Measurements from ENCODE around the gene TRAPPC10.
"Not testable (repeated sequence)": the region's sequence is repeated elsewhere in the genome, so short reads cannot be mapped to it uniquely, and the experiment has no call there.

GRCh38 chr21:44107589-44107988 is 95.5 kb downstream of the TRAPPC10 start:
- TF ChIP-seq CTCF, POLR2A (IDR thresholded peaks at IDR 0.05): not testable (repeated sequence)
